LNCaP clone FGC (cell line): ENCODE results near the gene RABGGTA.

Source experiments
- DNase-seq: peaks from one replicate; pipeline ENCODE4 v3.0.0-alpha.2; 2011; ENCODE audit warnings: low read depth
- H3K4me3 ChIP-seq: 2 replicates; pipeline ENCODE4 v1.5.1; 2011; ENCODE audit warnings: mild to moderate bottlenecking, low read depth, low read length, control low read depth
- TF ChIP-seq, protein P1 (sequence below): IDR thresholded peaks from 2 replicates; pipeline ENCODE4 v1.5.1; 2012; ENCODE audit warnings: mild to moderate bottlenecking; ENCODE audit not compliant: control insufficient read depth, insufficient read depth; ENCODE audit errors: extremely low read depth

The RABGGTA gene

GRCh38 chr14:24269910-24270536 lies 1.4 kb downstream of the RABGGTA start:
- DNase-seq = no peak
- TF ChIP-seq, protein P1, sequence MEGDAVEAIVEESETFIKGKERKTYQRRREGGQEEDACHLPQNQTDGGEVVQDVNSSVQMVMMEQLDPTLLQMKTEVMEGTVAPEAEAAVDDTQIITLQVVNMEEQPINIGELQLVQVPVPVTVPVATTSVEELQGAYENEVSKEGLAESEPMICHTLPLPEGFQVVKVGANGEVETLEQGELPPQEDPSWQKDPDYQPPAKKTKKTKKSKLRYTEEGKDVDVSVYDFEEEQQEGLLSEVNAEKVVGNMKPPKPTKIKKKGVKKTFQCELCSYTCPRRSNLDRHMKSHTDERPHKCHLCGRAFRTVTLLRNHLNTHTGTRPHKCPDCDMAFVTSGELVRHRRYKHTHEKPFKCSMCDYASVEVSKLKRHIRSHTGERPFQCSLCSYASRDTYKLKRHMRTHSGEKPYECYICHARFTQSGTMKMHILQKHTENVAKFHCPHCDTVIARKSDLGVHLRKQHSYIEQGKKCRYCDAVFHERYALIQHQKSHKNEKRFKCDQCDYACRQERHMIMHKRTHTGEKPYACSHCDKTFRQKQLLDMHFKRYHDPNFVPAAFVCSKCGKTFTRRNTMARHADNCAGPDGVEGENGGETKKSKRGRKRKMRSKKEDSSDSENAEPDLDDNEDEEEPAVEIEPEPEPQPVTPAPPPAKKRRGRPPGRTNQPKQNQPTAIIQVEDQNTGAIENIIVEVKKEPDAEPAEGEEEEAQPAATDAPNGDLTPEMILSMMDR = no peak
- no peak overlapping the region for H3K4me3 ChIP-seq

DNA sequence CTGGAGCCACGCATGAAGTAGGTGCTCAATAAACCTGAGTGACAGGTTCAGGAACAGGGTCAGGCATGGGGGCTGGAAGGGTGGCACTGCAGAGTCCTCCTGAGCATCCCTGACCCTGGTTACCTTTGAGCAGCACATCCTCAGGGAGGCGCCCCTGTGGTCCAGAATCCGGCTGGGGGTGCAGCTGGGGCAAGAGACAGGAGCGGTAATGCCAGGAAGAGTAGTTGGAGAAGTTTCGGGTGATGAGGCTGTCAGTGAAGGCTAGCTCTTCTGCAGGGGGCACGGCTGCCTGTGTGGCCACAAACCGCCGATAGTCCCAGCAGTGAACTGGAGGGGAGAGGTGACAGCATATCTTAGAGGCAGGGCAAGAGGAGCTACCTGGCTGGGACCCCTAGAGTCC lies 2.0 kb downstream of the RABGGTA start:
- no peak for DNase-seq
- TF ChIP-seq, protein P1 = no peak
- H3K4me3 ChIP-seq = no peak overlapping the region

GRCh38 chr14:24268225-24268624 lies 3.2 kb downstream of the RABGGTA start:
- H3K4me3 ChIP-seq = no peak overlapping the region
- TF ChIP-seq, protein P1 = no peak
- DNase-seq = no peak

GRCh38 chr14:24267516-24267915 lies 3.9 kb downstream of the RABGGTA start:
- no peak for DNase-seq
- H3K4me3 ChIP-seq = no peak overlapping the region
- TF ChIP-seq, protein P1 = no peak

DNA sequence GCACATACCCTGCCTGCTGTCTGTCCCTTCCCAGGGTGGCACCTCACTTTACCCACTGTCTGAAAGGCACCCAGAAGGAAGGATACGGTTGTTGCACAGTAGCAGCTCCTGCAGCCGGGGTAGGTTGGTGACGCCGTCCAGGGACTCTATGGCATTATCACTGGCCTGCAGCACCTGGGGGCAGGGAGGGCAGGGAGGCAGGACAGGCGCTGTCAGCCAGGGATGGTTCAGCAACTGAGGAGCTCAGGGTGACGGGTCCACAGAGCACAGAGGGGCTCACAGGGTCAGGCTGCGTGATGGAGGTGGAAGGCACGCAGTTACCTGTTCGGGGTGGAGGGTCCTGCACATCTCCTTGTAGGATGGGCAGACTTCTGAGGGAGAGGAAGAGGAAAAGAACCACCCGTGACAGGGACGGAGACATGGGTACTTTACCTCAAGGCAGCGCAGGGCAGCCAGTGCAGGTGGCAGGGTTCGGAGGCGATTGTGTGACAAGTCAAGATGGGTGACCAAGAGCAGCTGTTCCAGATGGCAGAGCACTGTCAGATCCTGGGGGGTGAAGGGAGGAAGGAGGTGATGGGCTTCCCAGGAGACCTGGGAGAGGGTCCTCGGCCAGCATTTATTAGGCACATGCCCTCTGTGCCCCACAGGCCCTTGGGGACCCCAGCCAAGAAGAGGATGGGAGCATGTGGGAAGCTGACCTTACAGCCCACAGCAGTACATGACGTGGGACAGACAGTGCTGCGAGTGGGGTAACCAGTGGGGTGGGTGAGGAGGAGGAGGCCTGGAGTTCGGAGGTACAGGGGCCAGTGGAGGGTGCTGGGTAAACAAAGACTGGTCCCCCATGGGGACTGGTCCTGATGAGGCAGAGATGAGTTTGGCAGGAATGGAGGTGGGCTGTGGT lies 4.8 kb downstream of the RABGGTA start:
- DNase-seq = no peak
- TF ChIP-seq, protein P1 = no peak

GRCh38 chr14:24264298-24264697 lies 7.1 kb downstream of the RABGGTA start:
- H3K4me3 ChIP-seq = no peak overlapping the region
- no peak for DNase-seq
- TF ChIP-seq, protein P1 = no peak

More for the DNA sequence above, 4.8 kb downstream of the RABGGTA start:
- no peak overlapping the region for H3K4me3 ChIP-seq
